Anterior cingulate cortex (tissue), 58 donors: ENCODE results near the gene CDH4.

ENCODE experiments used
- DNase-seq, 58 donors: peaks; one replicate each; lab custom pipeline; 2025; lab: John Stamatoyannopoulos, UW

Gene CDH4

GRCh38 chr20:61280217-61280980 lies 28.3 kb downstream of the CDH4 start:
- DNase-seq = no peak

DNA sequence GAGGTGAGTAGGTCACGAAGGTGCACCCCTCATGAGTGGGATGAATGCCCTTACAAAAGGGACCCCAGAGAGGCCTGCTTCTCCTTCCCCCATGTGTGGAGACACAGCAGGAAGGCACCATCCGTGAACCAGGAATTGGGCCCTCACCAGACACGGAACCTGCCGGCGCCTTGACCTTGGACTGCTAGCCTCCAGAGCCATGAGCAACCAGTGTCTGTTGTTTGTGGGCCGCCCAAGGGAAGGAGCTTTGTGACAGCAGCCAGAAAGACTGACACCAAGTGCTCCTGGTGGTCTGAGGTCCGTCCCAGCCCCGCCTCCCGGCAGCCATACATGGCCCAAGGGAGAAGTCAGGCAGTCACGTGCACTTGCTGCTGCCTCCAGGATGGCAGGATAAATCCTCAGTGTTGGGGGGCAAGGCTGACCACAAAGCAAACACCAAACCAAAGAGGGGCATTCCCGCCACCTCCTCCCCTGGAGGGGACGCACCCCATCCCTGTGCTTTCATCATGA lies 29.3 kb downstream of the CDH4 start:
- DNase-seq = no peak

DNA sequence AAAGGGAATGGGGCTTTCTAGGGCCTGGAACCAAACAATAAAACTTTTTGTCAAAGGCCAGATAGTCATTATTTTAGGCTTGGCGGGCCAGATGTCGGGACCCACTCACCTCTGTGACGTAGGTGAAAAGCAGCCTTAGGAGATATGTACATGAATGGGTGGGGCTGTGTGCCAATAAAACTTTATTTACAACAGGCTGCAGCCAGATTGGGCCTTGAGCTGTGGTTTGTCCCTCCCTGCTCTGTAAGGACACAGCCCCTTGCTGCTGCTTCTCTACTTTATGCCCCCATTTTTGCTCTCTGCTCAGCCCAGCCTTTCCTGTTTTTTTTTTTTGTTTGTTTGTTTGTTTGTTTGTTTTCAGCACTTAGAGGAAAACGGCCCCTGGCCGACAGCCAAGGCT lies 32.7 kb downstream of the CDH4 start:
- DNase-seq = no peak

- no peak for DNase-seq
Measured at GRCh38 chr20:61285152-61285645, 33.1 kb downstream of the CDH4 start.

DNA sequence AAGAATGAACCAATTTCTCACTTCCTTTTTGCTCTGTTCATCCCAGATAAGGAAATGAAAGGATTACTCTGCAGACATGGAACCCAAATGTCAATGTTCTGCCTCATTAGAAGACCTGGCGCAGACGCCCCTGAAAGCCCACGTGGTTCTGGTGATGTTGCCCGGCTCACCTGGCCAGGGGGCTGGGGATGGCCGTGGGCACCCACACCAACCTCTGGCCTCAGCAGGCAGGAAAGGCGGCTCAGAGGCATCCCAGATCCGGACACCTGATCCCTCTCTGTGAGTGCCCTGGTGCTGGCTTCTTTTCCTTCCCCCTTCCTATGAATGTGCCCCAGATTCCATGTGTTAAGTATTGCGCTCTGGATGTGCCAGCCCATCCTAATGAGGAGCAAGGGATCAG lies 33.6 kb downstream of the CDH4 start:
- DNase-seq = no peak

DNA sequence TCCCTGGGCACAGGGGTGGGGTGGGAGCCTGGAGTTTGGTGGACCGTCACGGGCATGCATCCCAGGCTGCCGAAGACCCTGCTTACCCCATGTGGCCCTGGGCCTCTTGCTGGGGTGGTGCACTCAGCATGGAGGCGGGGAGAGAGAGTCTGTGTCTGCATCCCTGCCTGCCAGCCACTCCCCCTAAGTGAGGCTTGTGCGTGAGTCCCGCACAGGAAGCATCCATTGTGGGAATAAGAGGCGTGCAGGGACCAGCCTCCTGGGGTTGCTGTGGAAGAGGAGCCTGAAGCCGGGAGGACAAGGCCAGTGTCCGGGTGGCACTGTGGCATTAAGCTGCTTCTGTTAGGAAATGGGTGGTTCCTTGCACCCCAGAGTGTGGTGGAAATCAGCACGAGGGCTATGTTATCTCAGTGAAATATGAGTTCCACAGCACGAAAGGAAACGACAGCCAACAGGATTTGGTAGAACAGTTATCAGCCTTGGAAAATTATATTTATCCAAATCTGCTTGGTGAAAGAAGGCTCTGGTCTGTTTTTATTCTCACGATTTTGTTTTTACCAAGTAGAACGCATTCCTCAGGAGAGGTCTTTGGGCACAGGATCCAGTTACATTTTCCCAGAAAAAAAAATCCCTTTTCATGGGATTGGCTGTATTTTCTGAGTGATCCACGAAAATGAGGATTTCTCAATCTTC lies 35.7 kb downstream of the CDH4 start:
- DNase-seq = no peak

- DNase-seq = peak in 50 of 58 donors; percentile 16 to 94 (median 62)
Measured at GRCh38 chr20:61288331-61288784, 36.3 kb downstream of the CDH4 start.

GRCh38 chr20:61289166-61289565 lies 37.1 kb downstream of the CDH4 start:
- no peak for DNase-seq

GRCh38 chr20:61290721-61291120 lies 38.7 kb downstream of the CDH4 start:
- DNase-seq = no peak

DNA sequence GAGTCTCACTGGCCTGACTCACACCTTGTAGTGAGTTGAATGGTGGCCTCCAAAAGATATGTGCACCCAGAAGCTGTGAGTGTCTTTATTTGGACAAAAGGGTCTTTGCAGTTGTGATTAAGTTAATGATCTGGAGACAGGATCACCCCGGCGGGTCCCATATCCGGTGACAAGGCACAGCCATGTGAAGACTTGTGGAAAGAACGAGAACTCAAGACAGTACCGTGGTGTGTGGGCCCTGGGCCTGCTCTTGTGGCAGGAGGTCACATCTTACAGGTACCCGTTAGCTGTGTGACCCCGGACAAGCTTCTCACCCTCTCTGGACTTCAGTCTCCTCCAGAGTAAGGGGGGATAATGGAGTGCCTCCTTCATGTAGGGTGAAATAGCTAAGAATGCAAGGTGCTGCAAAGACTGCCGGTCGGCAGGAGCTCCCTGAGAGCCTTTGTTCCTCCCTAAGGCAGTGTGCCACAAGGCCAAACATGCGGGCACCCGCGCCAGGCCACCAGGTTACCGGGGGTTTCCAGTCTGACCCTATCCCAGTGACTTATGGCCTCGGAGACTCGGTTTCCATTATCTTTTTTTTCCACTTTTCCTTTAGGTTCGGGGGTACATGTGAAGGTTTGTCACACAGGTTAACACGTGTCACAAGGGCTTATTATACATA lies 39.2 kb downstream of the CDH4 start:
- no peak for DNase-seq

GRCh38 chr20:61292391-61292790 lies 40.3 kb downstream of the CDH4 start:
- no peak for DNase-seq

DNA sequence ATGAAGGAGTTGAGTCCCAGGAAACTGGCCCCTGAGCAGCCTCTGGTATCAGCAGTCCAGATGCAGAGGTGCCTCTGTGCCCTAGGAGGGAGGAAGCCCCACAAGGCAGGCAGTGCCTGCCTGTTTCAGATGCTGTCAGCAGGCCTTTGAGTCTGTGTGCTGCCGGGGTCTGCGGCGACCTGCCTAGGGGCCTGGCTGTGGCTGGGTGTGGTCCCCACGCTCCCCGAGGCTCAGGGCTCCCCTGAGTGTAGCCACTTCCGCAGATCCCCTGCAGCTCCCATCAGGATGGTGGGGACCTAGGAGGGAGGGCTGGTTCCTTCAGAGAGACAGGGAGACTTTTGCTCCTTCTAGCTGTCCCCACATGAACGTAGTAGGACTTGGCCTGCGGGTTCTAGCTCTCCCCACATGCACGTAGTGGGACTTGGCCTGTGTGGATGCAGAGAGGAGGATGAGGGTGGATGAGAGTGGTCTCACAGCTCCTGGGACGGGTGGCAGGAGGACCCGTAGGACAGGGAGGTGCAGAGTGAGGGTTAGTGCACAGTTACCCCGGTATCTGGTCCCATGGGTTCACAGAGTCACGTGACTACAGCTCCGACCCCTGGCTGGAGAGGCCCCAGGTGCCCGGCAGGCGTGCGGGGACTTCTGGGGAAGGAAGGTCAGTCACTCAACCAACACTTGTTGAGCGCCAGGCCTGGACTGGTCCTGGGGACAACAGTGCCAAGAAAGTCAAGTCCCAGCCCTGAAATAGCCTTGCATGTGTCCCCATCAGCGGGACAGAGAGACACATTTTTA lies 41.0 kb downstream of the CDH4 start:
- no peak for DNase-seq

GRCh38 chr20:61293951-61294350 lies 41.9 kb downstream of the CDH4 start:
- no peak for DNase-seq

DNA sequence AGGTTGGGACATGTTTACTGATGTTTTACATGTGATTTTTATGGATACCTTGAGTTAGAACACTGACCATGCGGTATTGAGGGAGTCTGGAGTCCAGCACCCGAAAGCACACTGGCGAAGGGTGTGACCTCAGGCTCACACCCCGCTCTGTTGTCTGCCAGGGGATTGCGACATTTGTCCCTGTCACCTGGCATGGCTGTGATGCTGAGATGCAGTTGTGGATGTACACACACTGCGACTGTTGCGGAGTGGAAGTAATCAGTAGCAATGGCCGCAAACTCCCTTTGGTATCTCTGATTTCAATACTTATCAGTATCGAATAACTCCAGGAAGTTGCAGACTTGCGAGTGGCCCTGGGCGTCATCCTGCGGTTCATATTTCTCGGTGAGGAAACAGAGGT lies 43.2 kb downstream of the CDH4 start:
- no peak for DNase-seq

DNA sequence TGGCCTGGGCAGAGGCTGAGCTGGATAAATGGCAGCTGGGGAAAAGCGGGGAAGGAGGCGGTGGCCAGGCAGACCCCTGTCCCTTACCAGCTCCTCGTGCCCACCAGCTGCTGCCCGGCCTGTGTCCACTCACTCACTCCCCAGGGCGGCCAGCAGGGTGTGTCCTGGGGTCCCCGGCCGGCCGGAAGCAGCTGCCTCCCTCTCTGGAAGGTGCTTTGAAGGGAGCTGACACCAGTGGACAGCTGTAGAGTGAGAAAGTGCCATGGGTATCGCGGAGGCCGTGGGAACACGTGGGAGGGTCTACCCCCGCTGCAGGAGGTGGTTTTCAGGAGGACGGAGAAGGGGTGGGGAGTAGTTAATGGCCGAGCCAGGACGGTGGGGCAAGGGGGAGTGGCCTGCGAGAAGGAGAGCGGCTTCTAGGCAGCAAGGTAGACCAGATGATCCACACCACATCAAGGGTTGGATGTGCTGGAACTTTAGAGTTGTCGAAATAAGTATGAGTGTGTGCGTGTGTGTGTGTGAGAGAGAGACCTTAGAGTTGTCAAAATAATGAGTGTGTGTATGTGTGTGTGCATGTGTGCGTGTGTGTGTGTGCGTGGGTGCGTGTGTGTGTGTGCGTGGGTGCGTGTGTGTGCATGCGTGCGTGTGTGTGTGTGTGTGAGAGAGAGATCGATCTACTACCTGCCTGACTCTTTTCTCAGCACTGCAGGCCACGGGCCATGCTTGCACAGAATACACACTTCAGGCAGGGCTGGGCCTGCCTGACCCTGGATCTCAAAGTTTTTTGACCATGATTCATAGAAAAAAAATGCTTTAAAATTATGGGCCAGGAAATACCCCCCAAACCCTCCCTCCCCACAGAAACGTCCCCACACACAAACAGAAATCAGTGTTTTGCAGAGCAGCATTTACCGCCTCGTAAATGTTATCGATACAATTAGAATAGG lies 43.9 kb downstream of the CDH4 start:
- DNase-seq = no peak

DNA sequence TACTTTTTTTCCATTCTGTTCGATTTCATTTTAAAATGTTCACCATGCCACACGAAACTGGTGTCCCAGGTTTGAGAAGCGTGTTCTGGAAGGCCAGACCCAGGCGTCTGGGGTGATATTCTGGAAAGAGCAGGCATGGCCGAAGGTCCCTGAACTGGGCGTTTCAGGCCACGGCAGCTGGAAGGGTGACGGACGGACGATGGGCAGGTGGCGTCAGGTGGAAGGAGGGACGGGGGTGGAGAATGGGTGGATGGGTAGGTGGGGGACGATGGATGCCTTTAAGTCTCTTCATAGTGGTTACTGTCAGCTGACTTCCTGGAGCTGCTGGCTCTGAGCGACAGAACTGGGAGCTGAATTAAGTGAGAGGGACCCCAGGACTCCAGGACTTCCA lies 44.6 kb downstream of the CDH4 start:
- DNase-seq = no peak

DNA sequence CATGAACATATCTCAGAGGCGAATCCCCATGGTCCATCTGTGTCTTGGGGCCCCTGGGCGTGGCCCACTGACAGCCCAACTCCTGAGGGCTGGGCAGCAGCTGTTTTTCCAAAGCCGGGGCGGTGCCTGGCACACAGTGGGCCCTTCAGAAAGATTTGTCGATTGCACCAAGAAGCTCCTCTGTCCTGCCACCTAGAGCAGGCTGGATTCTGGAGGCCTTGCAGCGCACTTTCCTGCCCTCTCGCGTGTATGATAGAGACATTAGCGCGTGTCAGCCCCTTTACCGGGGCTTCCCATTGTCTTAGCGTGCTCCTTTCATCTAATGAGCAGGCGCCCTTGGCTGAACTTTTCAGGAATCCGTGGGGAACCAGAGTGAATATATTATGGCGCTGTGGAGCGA lies 45.4 kb downstream of the CDH4 start:
- DNase-seq = no peak

GRCh38 chr20:61297986-61298385 lies 45.9 kb downstream of the CDH4 start:
- peak in 33 of 58 donors; percentile 3 to 63 (median 28) for DNase-seq

DNA sequence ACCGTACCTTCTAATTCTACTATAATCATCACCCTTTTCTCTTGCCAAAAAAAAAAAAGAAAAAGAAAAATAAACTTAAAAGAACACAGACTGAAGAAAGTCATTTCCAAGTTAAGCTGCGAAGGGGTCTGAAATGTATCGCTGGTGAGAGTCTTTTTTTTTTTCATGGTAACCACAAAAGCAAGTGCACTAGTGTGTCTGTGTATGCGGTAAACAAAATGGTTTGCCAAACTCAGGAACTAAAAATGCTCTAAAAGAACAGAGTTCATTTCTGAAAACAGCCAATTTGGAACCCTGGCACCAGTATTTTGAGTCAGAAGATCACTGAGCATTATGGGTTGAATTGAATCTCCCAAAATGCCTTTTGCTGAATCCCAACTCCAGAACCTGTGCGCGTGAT lies 46.6 kb downstream of the CDH4 start:
- DNase-seq = no peak
